GM12878 (cell line): Measurements from ENCODE around the gene TNIP1. TPM values are rescaled to one million over a fixed set of nuclear protein-coding genes. Genes with fewer than 3 reads are reported as not detected.
A peak's percentile ranks its signal among the peaks of the same experiment; 100 is the strongest.

Source experiments
- BACH1 ChIP-seq: fragments of 450-650 bp; IDR thresholded peaks from 2 replicates; pipeline ENCODE4 v1.6.1; 2017; ENCODE audit warnings: mild to moderate bottlenecking, borderline replicate concordance
- CEBPZ ChIP-seq: fragments of 150-350 bp; IDR thresholded peaks from 2 replicates; pipeline ENCODE4 v1.6.1; 2016; ENCODE audit warnings: low read depth, low read length
- CHD4 ChIP-seq: fragments of 200-600 bp; sonication (generic); IDR thresholded peaks from 2 replicates; pipeline ENCODE4 v1.6.1; 2016; ENCODE audit warnings: mild to moderate bottlenecking
- CREB1 ChIP-seq: IDR thresholded peaks from 2 replicates; pipeline ENCODE4 v1.6.1; 2012; ENCODE audit warnings: low read depth, mild to moderate bottlenecking, inconsistent platforms
- EP300 ChIP-seq, 2 experiments: fragments of 150-350 bp in 1 of 2; IDR thresholded peaks; 2 replicates each; pipeline ENCODE4 v1.6.1; 2011 to 2012; ENCODE audit warnings: low read depth in 2 of 2, low read length in 2 of 2, borderline replicate concordance in 1 of 2, improper control_type of control experiment in 1 of 2, inconsistent platforms in 1 of 2; ENCODE audit not compliant: control insufficient read depth in 1 of 2
- FOXM1 ChIP-seq: IDR thresholded peaks from 2 replicates; pipeline ENCODE4 v1.6.1; 2012; ENCODE audit warnings: low read depth, mild to moderate bottlenecking, inconsistent platforms, low read length, moderate library complexity
- GATAD2B ChIP-seq: fragments of 450-650 bp; conservative IDR thresholded peaks from 2 replicates; pipeline ENCODE4 v1.6.1; 2017; ENCODE audit warnings: low read depth, mild to moderate bottlenecking, moderate library complexity
- JUND ChIP-seq: IDR thresholded peaks from 2 replicates; pipeline ENCODE4 v1.6.1; 2012; ENCODE audit warnings: low read depth, mild to moderate bottlenecking, low read length, improper control_type of control experiment, moderate library complexity
- MEF2B ChIP-seq: fragments of 450-650 bp; IDR thresholded peaks from 2 replicates; pipeline ENCODE4 v1.6.1; 2018; ENCODE audit warnings: mild to moderate bottlenecking, moderate library complexity; ENCODE audit not compliant: partially characterized antibody, poor library complexity, severe bottlenecking
- MYB ChIP-seq: fragments of 150-350 bp; IDR thresholded peaks from 2 replicates; pipeline ENCODE4 v1.6.1; 2014; ENCODE audit warnings: mild to moderate bottlenecking, low read depth, low read length, borderline replicate concordance
- NFIC ChIP-seq: IDR thresholded peaks from 2 replicates; pipeline ENCODE4 v1.6.1; 2012; ENCODE audit warnings: low read depth, mild to moderate bottlenecking, inconsistent platforms, low read length, moderate library complexity
- NFYB ChIP-seq: IDR thresholded peaks from 2 replicates; pipeline ENCODE4 v1.6.1; 2011; ENCODE audit warnings: low read depth, mild to moderate bottlenecking, low read length, improper control_type of control experiment, moderate library complexity; ENCODE audit not compliant: insufficient read depth
- PML ChIP-seq: IDR thresholded peaks from 2 replicates; pipeline ENCODE4 v1.6.1; 2012; ENCODE audit warnings: low read length, inconsistent platforms
- POLR2A ChIP-seq: IDR thresholded peaks from 2 replicates; pipeline ENCODE4 v1.6.1; 2011; ENCODE audit warnings: low read depth, mild to moderate bottlenecking, low read length
- RAD21 ChIP-seq: IDR thresholded peaks from 2 replicates; pipeline ENCODE4 v1.6.1; 2011; ENCODE audit warnings: mild to moderate bottlenecking, low read depth, low read length, moderate library complexity; ENCODE audit not compliant: insufficient read depth
- RFX5 ChIP-seq: IDR thresholded peaks from 2 replicates; pipeline ENCODE4 v1.6.1; 2011; ENCODE audit warnings: low read depth, low read length, improper control_type of control experiment
- RUNX3 ChIP-seq: IDR thresholded peaks from 2 replicates; pipeline ENCODE4 v1.6.1; 2012; ENCODE audit warnings: low read length, inconsistent platforms
- SMAD5 ChIP-seq: IDR thresholded peaks from 2 replicates; pipeline ENCODE4 v1.6.1; 2016; ENCODE audit warnings: antibody characterized with exemption, low read depth
- SP1 ChIP-seq: IDR thresholded peaks from one replicate; pipeline ENCODE4 v1.6.1; 2011; ENCODE audit warnings: low read depth, low read length
- SREBF1 ChIP-seq: IDR thresholded peaks from 2 replicates; pipeline ENCODE4 v1.6.1; 2012; ENCODE audit warnings: mild to moderate bottlenecking, low read length
- polyA plus RNA-seq, 11 experiments: library from polyadenylated mRNA; depleted of rRNA in 4 of 11; unstranded in 6 of 11; stranded (reverse) in 5 of 11; fragments of >200 nt; fragmentation: Nextera tagmentation in 4 of 11; fragmentation: Illumina TruSeq in 1 of 11; extraction: Ambion mirVana in 4 of 11; extraction: Trizol in 1 of 11; gene quantifications; 1 replicate in 1 of 11; 2 replicates in 10 of 11; pipeline versions ENCODE4 v1.2.1 to v1.2.3, GENCODE V29; 2011 to 2016; ENCODE audit warnings: inconsistent platforms in 2 of 11, missing spikeins in 2 of 11, low read depth in 1 of 11
- total RNA-seq, 4 experiments: library from RNA; depleted of rRNA in 3 of 4; stranded (reverse); fragments of >200 nt in 3 of 4; fragmentation: Illumina TruSeq in 1 of 4; extraction: Trizol in 1 of 4; gene quantifications; 2 replicates each; pipeline versions ENCODE4 v1.2.1 to v1.2.3, GENCODE V29; 2013 to 2021
- TF ChIP-seq, protein P1 (sequence below): fragments of 450-650 bp; IDR thresholded peaks from 2 replicates; pipeline ENCODE4 v1.6.1; 2017; ENCODE audit warnings: borderline replicate concordance
- TF ChIP-seq, protein P2 (sequence below): fragments of 450-650 bp; IDR thresholded peaks from 2 replicates; pipeline ENCODE4 v1.6.1; 2018; ENCODE audit warnings: mild to moderate bottlenecking, low read depth, moderate library complexity; ENCODE audit not compliant: partially characterized antibody
- TF ChIP-seq, protein P3 (sequence below): IDR thresholded peaks from 2 replicates; pipeline ENCODE4 v1.6.1; 2011; ENCODE audit warnings: low read depth, mild to moderate bottlenecking, low read length, moderate library complexity, borderline replicate concordance; ENCODE audit errors: extremely low read depth

TNIP1 gene
- total and polyA plus RNA-seq, 10 of the 15 experiments (the other 5 are each of a cell fraction or from before 2014, with no cell fraction given) = 4.4 to 279 (median 150) TPM

DNA sequence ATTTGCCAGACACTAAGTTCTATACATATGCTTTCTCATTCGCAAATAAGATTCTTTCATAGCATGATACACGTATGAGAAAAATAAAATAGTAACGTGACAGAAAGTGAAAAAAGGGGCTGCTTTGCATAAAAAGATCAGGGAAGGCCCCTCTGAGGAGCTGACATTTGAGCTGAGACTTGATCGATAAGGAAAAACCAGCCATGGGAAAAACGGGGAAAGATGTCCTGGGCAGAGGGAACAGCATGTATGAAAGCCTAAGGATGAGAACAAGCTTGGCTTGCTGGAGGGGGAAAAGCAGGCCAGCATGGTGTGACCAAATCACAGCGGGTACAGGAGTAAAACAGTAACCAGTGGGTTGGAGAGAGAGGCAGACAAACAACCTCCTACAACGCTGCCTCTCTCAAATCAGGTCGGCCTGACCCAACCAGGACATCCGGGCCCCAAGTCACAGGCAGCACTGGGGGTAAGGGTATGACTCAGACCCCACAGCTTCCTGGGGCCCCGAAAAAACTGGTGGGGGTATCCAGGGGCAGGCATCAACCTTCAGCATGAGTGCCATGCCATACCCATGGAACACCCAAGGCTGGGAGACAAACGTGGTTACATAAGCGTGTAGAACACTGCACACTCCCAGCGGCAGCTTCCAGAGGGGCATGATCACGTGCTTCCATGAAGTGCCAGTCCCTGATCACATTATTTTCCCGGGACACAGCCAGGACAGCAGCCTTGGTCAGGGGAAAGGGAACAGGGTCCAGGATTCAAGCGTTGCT lies 2.2 kb downstream of the TNIP1 start (continued):
- TF ChIP-seq, protein P1, sequence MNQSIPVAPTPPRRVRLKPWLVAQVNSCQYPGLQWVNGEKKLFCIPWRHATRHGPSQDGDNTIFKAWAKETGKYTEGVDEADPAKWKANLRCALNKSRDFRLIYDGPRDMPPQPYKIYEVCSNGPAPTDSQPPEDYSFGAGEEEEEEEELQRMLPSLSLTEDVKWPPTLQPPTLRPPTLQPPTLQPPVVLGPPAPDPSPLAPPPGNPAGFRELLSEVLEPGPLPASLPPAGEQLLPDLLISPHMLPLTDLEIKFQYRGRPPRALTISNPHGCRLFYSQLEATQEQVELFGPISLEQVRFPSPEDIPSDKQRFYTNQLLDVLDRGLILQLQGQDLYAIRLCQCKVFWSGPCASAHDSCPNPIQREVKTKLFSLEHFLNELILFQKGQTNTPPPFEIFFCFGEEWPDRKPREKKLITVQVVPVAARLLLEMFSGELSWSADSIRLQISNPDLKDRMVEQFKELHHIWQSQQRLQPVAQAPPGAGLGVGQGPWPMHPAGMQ = no peak
- TF ChIP-seq, protein P2, sequence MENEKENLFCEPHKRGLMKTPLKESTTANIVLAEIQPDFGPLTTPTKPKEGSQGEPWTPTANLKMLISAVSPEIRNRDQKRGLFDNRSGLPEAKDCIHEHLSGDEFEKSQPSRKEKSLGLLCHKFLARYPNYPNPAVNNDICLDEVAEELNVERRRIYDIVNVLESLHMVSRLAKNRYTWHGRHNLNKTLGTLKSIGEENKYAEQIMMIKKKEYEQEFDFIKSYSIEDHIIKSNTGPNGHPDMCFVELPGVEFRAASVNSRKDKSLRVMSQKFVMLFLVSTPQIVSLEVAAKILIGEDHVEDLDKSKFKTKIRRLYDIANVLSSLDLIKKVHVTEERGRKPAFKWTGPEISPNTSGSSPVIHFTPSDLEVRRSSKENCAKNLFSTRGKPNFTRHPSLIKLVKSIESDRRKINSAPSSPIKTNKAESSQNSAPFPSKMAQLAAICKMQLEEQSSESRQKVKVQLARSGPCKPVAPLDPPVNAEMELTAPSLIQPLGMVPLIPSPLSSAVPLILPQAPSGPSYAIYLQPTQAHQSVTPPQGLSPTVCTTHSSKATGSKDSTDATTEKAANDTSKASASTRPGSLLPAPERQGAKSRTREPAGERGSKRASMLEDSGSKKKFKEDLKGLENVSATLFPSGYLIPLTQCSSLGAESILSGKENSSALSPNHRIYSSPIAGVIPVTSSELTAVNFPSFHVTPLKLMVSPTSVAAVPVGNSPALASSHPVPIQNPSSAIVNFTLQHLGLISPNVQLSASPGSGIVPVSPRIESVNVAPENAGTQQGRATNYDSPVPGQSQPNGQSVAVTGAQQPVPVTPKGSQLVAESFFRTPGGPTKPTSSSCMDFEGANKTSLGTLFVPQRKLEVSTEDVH = no peak
- no peak for TF ChIP-seq CEBPZ
- TF ChIP-seq NFIC = no peak
- TF ChIP-seq FOXM1 = no peak
- TF ChIP-seq MYB = no peak
- TF ChIP-seq GATAD2B = no peak
- peak; percentile 28 to 51; a peak in 2 of 4 replicates for TF ChIP-seq EP300 (IDR thresholded peaks at IDR 0.05; ENCODE audit: borderline replicate concordance in 1 of 2, control insufficient read depth in 1 of 2, low read depth in 2 of 2, low read length in 2 of 2)
- no peak for TF ChIP-seq PML
- TF ChIP-seq SP1 = peak; percentile 18
- 0 out of 2 replicates have a peak, but pooled peaks have one; percentile 19 for TF ChIP-seq RFX5
- TF ChIP-seq NFYB = peak; percentile 44; the same call in 1 of the 2 replicates
- no peak for TF ChIP-seq RUNX3
- TF ChIP-seq POLR2A = peak; percentile 80
- TF ChIP-seq SREBF1 = no peak
- no peak for TF ChIP-seq RAD21
- TF ChIP-seq MEF2B = peak; percentile 35
- no peak for TF ChIP-seq JUND
- 0 out of 2 replicates have a peak, but pooled peaks have one; percentile 44 for TF ChIP-seq BACH1
- TF ChIP-seq SMAD5 = no peak
- no peak for TF ChIP-seq CREB1
- TF ChIP-seq, protein P3, sequence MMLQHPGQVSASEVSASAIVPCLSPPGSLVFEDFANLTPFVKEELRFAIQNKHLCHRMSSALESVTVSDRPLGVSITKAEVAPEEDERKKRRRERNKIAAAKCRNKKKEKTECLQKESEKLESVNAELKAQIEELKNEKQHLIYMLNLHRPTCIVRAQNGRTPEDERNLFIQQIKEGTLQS = no peak
- no peak for TF ChIP-seq CHD4
